Measurements from ENCODE around the gene ORM2.

Gene ORM2

GRCh38 chr9:114361542-114361941 is 31.9 kb downstream of the ORM2 start:
- no peak for TF ChIP-seq POLR2AphosphoS5 (IDR thresholded peaks at IDR 0.05; ENCODE audit: low read depth, low read length)
- no peak for TF ChIP-seq TAF1 (IDR thresholded peaks at IDR 0.05; ENCODE audit: borderline replicate concordance, insufficient read depth, low read length)
- no peak for TF ChIP-seq SIN3A (IDR thresholded peaks at IDR 0.05; ENCODE audit: borderline replicate concordance, insufficient read depth, low read length)
- TF ChIP-seq FOXP2 (optimal IDR thresholded peaks at IDR 0.05; ENCODE audit: borderline replicate concordance, extremely low read depth, extremely low read length, insufficient read depth) = no peak
- no peak for TF ChIP-seq REST (IDR thresholded peaks at IDR 0.05; ENCODE audit: insufficient read depth in 1 of 2, low read depth in 2 of 2, low read length in 2 of 2)

DNA sequence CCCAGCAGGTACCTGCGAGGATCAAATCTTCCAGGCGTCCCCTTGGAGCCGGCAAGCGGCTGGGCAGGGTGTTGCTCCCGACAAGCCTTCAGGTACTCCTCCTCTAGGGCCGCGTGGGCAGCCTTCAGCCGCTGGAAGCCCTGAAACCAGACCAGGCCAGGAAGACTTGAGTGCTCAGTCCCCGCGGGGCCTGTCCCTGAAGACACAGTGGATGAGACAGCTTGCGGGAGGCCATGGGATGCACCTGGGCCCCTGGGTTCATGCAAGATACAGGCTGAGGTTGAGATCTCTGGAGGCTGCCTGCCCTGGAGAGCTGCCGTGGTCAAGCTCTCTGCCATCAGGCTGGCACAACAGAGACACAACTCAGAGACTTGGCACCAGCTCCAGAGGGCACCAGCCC is 32.7 kb downstream of the ORM2 start:
- TF ChIP-seq FOXP2 (optimal IDR thresholded peaks at IDR 0.05; ENCODE audit: borderline replicate concordance, extremely low read depth, extremely low read length, insufficient read depth) (no peak), POLR2AphosphoS5 (IDR thresholded peaks at IDR 0.05; ENCODE audit: low read depth, low read length) (no peak), SIN3A (IDR thresholded peaks at IDR 0.05; ENCODE audit: borderline replicate concordance, insufficient read depth, low read length) (no peak), TAF1 (IDR thresholded peaks at IDR 0.05; ENCODE audit: borderline replicate concordance, insufficient read depth, low read length) (no peak), REST (IDR thresholded peaks at IDR 0.05; ENCODE audit: insufficient read depth in 1 of 2, low read depth in 2 of 2, low read length in 2 of 2) (no peak)

GRCh38 chr9:114363424-114363823 is 33.8 kb downstream of the ORM2 start:
- TF ChIP-seq TAF1 (IDR thresholded peaks at IDR 0.05; ENCODE audit: borderline replicate concordance, insufficient read depth, low read length) = no peak

DNA sequence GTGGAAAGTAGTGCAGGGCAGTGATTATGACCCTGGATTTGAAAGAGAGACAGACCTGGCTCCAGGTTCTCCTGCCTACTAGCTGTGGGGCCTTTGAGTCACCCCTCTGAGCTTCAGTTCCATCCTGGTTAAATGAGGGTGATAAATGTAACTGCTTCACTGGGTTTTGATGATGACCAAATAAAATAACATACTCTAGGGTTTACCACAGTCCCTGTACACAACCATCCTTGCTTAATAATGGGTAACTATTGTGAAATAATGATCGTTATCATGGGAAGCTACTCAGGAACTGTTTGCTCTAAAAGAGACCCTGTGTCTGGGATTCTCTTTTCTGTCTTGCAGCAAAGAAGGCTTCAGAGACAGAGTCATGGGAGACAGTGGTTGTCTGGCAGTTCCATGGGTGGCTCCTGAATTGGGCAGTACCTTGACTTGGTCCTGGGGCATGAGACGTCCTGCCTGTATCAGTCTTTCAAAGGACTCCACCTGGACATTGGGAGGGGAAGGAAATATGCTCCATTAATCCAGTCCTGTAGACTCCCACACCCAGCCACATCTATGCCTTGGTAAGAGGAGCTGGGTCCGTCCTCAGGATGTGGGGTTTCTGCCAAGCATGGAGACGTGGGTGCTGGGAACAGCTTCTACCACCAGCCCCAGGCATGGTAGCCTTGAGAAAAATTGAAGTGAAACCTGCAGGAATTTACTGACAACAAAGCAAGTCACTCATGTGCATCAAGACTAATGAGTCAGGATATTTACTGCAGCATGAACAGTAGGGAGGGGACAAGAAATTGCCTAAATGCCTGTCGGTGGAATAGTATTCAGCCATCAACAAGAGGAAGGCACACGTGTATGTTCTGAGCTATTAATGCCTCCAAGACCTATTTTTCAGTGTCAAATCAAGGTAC is 34.7 kb downstream of the ORM2 start:
- TF ChIP-seq POLR2AphosphoS5 (IDR thresholded peaks at IDR 0.05; ENCODE audit: low read depth, low read length) (no peak; the same call in 1 of the 2 replicates), TAF1 (IDR thresholded peaks at IDR 0.05; ENCODE audit: borderline replicate concordance, insufficient read depth, low read length) (no peak), SIN3A (IDR thresholded peaks at IDR 0.05; ENCODE audit: borderline replicate concordance, insufficient read depth, low read length) (no peak), FOXP2 (optimal IDR thresholded peaks at IDR 0.05; ENCODE audit: borderline replicate concordance, extremely low read depth, extremely low read length, insufficient read depth) (no peak), REST (IDR thresholded peaks at IDR 0.05; ENCODE audit: insufficient read depth in 1 of 2, low read depth in 2 of 2, low read length in 2 of 2) (no peak)

DNA sequence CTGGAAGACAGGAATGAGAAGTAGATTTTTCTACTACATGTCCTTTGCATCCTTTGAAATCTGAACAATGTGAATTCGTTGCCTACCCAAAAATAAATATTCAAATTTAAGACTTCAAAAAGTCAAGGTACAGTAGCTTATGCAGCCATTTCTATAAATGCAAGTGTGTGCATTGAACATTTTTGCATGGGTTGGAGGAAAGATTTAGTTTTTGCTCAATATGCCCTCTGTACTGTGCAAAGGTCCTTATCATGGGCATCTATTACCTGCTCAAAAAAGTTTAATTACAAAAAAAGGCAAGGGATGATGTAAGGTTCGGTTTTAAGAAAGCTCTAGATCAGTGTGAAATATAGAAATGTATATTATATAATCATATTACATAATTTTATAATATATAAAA is 35.5 kb downstream of the ORM2 start:
- no peak for TF ChIP-seq FOXP2 (optimal IDR thresholded peaks at IDR 0.05; ENCODE audit: borderline replicate concordance, extremely low read depth, extremely low read length, insufficient read depth)
- no peak for TF ChIP-seq REST (IDR thresholded peaks at IDR 0.05; ENCODE audit: insufficient read depth in 1 of 2, low read depth in 2 of 2, low read length in 2 of 2)
- TF ChIP-seq TAF1 (IDR thresholded peaks at IDR 0.05; ENCODE audit: borderline replicate concordance, insufficient read depth, low read length) = no peak
- no peak for TF ChIP-seq POLR2AphosphoS5 (IDR thresholded peaks at IDR 0.05; ENCODE audit: low read depth, low read length)
- no peak for TF ChIP-seq SIN3A (IDR thresholded peaks at IDR 0.05; ENCODE audit: borderline replicate concordance, insufficient read depth, low read length)

Data from PFSK-1 (cell line).